GM21528 (cell line): ENCODE data around the gene CENPP.

Experiments used
- ATAC-seq: cut with Tn5 transposase; IDR thresholded peaks from one replicate; pipeline ENCODE4 v1.9.1; 2021; ENCODE audit warnings: mild to moderate bottlenecking, moderate library complexity; ENCODE audit not compliant: unreplicated experiment, low FRiP score

The CENPP gene

GRCh38 chr9:92501671-92502393 is 176.1 kb downstream of the CENPP start:
- ATAC-seq = no peak

- ATAC-seq = no peak
Observed at GRCh38 chr9:92503156-92503555, 177.4 kb downstream of the CENPP start.

- no peak for ATAC-seq
Observed at GRCh38 chr9:92504881-92505280, 179.1 kb downstream of the CENPP start.

- ATAC-seq = no peak
Observed at GRCh38 chr9:92506184-92506857, 180.6 kb downstream of the CENPP start.

- ATAC-seq = no peak
Observed at GRCh38 chr9:92507005-92507404, 181.3 kb downstream of the CENPP start.

- ATAC-seq = no peak
Observed at GRCh38 chr9:92507496-92507895, 181.7 kb downstream of the CENPP start.

- no peak for ATAC-seq
Observed at GRCh38 chr9:92508018-92508820, 182.5 kb downstream of the CENPP start.

- ATAC-seq = no peak
Observed at GRCh38 chr9:92509050-92509449, 183.3 kb downstream of the CENPP start.

GRCh38 chr9:92510747-92511146 is 185.0 kb downstream of the CENPP start:
- ATAC-seq = no peak

GRCh38 chr9:92512622-92513021 is 186.9 kb downstream of the CENPP start:
- no peak for ATAC-seq

GRCh38 chr9:92513349-92513748 is 187.6 kb downstream of the CENPP start:
- no peak for ATAC-seq

- ATAC-seq = no peak
Observed at GRCh38 chr9:92514635-92515034, 188.9 kb downstream of the CENPP start.

GRCh38 chr9:92516521-92516920 is 190.8 kb downstream of the CENPP start:
- no peak for ATAC-seq

GRCh38 chr9:92517046-92517445 is 191.3 kb downstream of the CENPP start:
- ATAC-seq = no peak

- no peak for ATAC-seq
Observed at GRCh38 chr9:92518199-92518598, 192.4 kb downstream of the CENPP start.

GRCh38 chr9:92520837-92521236 is 195.1 kb downstream of the CENPP start:
- no peak for ATAC-seq

- no peak for ATAC-seq
Observed at GRCh38 chr9:92522983-92523970, 197.5 kb downstream of the CENPP start.

- no peak for ATAC-seq
Observed at GRCh38 chr9:92524881-92525280, 199.1 kb downstream of the CENPP start.

GRCh38 chr9:92525306-92525705 is 199.6 kb downstream of the CENPP start:
- ATAC-seq = no peak

GRCh38 chr9:92527291-92527828 is 201.6 kb downstream of the CENPP start:
- no peak for ATAC-seq
